NCI-H446 (cell line): ENCODE results near the gene HMGCLL1.

Source experiments
- DNase-seq, 2 experiments: peaks; one replicate each; lab custom pipeline; 2025; lab: John Stamatoyannopoulos, UW

HMGCLL1 gene

DNA sequence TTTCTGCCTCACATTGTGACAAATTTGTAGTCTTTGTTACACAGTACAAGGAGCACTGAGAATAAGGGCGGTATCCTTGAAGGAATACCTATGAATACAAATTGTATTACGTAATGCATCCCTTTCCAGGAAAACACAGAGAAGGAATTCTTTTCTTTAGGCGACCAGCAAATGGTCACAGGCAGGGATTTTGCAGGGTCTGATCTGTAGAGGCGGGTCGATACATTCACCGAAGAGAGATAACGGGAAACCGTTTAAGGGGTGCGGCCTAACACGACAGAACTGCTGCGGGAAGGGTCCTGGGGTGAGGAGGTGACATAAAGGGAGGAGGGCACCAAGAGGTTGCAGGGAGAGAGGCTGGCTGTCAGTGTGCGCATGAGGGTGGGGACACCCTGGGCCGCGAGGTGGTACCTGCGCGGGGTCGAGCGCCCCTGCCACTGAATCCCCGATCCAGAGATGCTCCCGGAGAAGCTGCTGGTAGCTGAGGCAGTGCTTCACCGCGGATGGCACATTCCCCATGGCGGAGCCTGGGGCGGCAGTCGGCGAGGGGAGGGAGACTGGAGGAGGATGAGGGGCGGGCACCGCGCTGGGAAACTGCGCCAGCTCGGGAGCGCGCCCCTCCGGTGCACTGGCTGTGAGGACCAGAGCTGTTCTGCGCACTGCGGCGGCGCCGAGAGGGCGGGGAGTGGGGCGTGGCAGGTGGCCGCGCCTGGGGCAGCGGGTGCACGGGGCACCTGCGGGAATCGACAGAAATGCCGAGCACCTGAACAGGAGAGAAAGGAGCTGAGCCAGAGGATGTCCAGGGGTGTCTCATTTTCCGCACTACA lies at the start of gene HMGCLL1:
Gene HMGCLL1, minus strand, starts transcription at position 656 of the 827 bp plus-strand sequence. Its CDS starts 137 bp downstream, at position 519.
- peak; percentile 33 to 75 for DNase-seq

DNA sequence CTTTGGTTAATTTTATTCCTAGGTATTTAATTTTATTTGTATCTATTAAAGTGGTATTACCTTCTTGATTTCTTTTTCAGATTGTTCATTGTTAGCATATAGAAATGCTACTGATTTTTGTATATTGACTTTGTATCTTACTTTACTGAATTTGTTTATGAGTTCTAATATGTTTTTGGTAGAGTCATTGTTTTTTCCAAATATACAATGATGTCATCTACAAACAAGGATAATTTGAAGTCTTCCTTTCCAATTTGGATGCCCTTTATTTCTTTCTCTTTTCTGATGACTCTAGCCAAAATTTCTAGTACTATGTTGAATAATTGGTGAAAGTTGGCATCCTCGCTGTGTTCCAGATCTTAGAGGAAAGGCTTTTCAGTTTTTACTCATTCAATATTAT lies 43.0 kb upstream of the HMGCLL1 start:
- peak in 1 of 2 experiments; percentile 8 for DNase-seq

DNA sequence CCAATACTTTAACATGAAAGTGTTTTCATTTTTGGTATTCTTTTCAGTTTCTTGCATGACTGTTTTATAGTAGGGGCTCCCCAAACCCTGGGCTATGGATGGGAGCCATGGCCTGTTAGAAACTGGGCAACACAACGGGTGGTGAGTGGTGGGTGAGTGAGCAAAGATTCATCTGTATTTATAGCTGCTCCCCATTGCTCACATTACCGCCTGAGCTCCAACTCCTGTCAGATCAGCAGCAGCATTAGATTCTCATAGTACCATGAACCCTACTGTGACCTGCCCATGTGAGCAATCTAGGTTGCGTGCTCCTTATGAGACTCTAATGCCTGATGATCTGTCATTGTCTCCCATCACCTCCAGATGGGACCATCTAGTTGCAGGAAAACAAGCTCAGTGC lies 42.3 kb upstream of the HMGCLL1 start:
- DNase-seq, result no peak

DNA sequence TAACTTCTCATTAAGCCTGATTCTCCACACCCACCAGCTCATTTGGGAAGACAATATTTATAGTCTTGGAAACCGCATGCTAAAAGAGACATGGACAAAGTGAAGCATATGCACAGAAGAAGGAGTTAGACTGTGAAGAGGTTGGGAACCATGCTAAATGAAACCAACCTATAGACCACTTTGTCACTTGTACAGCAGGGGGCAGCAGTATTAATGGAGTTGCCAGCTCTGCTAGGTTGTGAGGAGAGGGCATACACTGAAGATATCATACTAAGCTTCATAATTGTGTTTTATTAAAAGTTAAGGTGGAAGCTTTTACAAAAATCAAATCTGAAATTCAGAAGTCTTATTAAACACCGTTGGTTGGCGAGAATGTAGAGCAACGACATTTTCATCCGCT lies 38.3 kb upstream of the HMGCLL1 start:
- DNase-seq, result peak in 1 of 2 experiments; percentile 44

DNA sequence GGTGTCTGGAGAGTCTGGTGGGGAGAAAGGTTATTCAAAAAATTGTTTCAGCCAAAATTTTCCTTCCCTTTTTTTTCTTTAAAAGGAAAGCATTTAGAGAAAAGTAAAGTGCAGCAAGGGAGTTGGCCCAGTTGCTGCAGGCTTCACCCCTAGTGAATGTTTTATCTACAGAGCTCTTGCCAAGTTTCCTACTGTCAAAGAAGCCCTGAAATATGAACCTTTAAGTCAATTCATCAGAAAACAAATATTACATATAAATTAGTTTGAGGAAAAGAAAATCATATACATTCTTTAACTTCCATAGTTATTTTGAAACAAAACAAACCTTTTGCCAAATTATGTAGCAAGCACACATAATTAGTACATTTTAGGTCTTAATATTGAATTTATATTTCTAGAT lies 25.0 kb upstream of the HMGCLL1 start:
- peak in 1 of 2 experiments; percentile 26 for DNase-seq

DNA sequence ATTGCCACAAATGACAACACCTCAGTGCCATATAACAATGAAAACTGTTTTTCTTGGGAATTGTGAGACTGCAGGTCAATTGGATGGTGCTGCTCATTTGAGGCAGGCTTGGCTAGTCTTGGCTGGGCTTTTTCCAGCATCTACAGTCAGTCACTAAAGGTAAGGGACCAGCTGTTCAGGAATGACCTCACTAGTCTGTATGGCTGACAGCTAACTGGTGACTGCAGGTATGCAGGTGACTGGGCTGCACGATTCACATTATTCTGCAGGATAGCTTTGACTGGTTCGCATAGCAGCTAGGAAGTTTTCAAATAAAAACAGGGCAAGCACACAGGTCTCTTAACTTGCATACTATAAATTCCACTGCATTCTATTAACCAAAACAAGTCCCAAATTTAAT lies 22.1 kb upstream of the HMGCLL1 start:
- DNase-seq, result no peak

DNA sequence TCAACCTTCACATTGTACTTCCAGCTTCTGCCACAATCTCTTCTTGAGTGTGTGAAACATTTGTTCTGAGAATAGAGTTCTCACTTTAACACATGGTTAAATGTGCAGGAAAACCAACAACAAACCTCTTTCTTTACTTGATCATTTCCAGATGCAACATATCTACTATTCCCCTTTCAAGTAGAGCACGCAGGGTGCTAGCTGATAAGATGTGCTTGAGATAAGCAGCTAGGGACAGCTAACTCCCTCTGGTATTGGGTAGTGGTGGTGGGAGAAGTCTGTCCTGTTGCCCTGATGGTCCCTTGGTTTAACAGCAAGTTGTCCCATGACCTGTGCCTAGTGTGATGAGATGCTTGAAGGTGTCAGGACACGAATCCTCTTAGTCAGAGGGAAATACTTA lies 15.4 kb upstream of the HMGCLL1 start:
- DNase-seq, result no peak

DNA sequence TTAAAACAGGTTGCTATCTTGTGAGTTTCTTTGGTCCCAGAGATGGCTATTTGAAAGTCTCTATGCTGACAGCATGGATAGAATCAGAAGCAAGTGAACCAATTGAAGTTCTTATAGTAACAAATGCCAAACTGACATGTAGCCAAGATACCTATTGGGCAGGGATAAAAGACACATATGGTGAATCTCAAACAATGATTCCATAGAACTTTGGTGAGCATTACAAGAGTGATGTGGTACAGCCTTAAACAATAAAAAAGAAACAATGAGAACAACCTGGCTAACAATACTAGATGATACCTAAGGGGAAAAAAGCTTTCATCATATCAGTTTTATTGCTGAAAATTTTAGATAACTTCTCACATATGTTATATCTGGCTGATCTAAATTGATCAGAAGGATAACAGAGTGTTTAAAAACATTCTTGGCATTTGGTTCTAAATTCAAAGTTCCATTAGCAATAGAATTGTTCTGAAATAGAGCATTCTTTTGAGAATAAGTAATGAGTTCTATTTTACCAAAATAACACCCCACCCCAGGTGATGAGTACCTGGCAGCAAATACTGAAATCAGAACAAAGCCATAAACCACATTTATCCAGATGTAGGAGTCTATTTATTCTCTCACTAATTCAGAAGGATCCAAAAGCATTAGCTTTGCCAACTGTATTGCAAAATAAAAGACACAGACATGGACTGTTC lies 5.8 kb upstream of the HMGCLL1 start:
- peak in 1 of 2 experiments; percentile 32 for DNase-seq

DNA sequence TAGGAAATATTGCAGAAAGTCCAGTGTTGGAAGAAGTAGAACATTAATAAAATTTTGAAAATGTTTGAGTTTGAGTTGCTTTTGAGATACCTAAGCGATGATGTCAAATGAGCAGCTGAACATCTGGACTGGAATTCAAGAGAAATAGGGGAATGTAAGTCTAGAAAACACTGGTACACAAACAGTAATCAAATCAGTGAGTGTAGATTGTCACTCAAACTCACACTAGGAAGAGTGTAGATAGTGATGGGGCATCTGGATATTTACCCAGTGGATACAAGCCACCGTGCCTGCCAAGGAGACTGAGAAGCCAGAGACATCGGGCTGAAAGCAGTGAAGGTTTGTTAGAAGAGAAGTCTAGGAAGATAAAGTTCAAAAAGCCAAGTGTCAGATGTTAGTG lies 2.2 kb downstream of the HMGCLL1 start:
- no peak for DNase-seq

DNA sequence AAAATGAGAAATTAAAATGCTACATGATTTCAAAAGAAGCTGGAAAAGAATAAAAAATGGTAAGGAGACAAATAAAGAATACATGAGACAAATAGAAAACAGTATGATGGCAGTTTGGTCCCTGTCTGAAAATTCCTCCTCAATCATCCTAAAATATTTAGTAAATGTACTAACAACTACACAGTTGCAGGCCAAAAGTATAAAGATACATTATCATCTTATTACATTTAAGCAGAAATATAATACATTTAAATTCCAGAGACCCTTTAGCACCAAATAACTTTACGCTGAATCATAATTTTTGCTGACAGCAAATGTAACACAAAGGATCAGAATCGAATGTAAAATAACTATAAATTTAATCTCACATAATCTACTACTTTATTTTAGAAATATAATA lies 4.4 kb downstream of the HMGCLL1 start:
- no peak for DNase-seq

DNA sequence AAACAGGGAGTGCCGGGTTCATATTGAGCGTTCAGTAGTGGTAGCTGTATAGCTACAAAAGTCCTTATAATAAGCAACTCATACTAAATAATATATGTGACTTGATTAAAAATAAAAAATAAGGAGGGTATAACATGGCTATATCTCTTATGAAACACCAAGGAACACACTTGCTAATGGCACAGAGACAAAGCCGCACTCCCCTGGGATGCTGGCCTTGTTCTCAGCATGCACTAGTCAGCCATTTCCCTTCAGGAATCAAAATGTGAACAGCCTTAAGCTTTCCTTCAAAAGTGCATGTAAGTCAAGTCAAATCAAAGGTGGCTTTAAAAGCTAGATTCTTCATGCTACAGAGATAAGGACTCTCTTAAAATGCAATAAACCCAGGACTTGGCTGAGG lies 9.4 kb downstream of the HMGCLL1 start:
- DNase-seq, result no peak

DNA sequence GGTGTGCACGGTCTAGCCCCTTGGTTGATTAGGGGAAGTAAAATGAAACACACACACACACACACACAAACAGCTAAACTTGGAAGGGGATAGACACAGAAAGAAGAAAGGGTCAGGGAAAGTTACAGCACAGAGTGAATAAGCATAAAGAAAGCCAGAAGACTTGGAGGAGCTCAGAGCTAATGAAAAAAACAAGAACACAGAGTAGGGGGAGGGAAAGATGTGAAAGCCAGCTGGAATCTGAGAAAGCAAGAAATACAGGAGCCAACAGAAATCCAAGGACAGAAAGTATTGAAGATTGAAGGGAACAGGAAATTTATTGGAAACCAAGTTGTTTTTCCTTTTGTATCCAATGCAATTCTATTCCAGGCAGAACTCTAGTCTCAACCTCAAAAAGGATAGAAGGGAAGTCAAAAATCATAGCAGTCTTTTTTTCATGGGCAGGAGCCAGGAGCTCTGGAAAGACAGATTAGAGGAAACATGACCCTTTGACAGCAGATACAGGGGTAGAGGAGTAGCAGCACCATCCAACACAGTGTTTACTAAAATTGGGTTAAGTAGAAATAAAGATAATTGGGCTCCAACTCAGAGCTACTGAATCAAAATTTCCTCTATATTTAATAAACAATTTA lies 10.1 kb downstream of the HMGCLL1 start:
- peak in 1 of 2 experiments; percentile 24 for DNase-seq

DNA sequence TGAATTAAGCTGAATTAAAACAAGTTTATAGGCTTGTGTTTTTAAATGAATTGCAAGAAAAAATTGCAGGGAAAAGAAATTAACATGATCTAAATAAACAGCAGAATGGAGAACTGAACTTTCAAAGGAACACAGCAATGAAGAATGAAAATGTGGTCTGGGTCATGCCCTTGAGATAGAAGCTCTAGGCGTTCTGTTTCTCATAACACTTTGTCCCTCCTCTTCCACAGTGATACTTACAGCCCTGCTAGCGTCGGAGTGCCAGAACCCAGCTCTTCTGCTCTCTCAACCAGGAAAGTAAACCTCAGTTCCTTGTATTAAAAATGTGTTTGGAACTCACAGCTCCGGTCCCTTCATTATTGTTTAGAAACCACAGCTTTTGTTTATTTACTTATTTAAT lies 11.4 kb downstream of the HMGCLL1 start:
- DNase-seq, result no peak

DNA sequence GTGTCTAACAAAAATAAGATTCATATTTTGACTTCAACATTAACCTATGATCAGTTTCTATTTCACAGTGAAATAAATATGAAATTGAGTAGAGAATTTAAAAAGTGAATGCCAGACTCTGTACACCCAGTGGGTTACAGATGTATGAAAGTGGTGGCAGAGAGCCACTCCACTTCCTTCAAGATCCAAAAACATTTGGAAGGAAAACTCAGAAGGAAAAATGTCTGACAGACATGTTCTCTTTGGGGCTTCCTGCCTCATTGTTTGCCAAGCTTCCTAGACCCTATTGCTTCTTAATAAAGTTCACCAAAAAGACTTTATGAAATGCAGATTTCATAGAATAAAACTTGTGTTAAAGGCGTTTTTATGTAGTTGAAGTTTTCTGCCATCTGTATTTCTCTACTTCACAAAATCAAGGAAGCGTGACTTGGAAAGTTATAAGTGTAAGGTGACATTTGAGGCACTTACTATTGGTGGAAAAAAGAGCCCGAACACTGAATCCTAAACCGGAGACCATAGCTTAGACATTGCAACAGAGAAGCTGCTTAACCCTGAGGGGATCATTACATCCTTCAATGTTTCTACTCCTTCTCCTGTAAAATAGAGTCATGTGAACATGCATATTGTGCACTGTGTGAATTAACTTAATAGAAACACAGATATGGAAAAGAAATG lies 12.8 kb downstream of the HMGCLL1 start:
- no peak for DNase-seq

DNA sequence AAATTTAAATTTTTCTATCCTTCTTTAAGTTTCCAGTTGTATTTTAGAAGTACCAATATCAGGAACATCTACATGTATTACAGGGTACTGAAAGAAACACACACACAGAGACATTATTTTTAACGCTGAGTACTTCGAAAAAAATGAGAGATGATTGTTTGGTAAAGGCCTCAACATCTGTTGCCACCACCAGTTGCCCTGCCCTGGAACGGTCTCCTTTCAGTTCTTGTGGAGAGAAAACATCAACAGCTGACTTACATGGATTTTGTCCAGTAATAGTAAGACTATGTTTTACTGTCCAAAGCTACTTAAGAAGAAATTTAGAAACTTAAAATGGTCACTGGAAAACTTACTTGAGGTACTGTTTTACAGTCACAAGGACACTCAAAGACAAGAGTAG lies 16.7 kb downstream of the HMGCLL1 start:
- peak in 1 of 2 experiments; percentile 8 for DNase-seq

DNA sequence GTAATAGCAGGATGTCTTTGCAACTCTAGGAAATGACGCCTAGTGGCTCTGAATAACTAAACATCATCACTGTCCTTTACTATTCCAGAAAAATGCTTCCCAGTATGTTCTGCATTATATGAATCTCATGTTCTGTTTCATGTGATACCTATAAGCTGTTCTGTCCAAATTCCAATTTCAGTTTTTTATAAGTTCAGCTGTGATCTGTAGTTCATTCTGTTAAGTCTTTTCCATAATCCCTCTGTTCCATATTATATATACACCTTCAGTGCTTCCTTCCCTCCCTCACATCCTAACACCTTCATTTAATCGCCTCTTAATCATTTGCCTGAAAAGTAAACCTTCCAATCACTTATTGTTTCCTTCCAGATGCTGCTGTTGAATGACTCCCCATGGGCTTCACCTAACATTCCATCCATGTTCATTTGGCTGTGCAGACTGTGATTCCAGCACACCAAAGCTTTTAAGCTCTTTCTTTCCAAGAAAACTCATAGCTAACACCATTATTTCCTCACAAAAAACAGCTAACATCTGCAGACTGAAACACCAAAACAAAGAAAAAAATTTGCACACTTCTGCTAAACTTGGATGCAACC lies 18.6 kb downstream of the HMGCLL1 start:
- DNase-seq, result no peak

DNA sequence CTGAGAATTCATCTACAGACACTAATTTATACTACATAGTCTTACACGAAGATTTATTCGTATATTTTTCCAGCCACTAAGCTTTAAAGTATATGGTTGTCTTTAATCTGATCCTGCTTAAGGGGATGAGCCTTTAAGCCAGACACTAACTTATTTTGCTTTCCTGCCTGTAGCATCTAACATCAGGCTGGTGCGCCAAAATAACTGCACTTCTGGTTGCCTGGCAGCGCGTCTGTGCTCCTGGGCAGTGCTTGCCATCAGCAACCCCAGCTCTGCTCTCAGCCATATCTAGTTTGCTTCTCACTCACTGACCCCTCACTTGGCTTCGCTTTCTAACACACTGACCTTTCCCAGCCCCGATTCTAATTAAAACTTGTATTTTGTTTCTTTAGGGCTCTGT lies 21.8 kb downstream of the HMGCLL1 start:
- DNase-seq, result no peak

DNA sequence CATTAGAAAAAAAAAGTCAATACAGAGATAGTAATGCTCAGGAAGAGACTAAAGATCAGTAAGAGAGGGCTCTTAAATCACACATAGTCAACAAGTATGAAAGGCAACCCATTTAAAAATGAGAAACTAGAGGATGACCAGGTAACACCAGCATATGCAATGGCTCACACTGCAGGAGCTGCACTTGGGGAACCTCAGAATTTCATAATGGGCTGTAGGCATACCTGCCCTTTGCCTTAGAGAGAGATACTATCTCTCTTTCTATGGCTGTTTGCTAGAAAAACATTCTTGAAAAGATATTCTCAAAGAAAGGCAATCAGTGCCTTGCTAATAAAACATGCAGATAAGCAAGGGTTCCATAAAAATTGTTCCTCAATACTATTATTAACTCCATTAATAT lies 33.2 kb downstream of the HMGCLL1 start:
- no peak for DNase-seq

DNA sequence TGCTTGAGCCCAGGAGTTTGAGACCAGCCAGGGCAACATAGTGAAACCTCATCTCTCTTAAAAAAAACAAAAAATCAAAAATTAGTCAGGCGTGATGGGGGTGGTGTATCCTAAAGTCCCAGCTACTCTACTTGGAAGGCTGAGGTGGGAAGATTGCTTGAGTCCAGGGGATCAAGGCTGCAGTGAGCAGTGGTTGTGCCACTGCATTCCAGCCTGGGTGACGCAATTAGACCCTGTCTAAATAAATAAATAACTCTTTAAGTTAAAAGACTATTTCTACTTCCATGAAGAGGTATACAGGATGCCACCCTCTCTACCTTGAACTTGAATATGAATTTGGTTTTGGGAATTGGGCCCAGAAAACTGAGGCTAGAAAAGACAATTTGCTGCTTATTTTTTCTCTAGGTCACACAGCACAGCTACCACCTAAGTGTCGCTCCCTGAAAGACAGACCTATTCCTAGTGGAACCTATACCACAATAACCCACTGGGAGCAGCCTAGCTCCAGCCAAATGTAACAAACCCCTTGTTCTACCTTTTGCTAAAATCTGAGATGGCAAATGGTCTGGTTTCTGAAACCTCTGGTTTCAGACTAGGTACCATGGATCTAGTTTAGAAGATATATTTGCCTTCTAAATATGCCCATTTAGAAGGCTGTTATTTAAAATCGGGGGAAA lies 35.2 kb downstream of the HMGCLL1 start:
- peak in 1 of 2 experiments; percentile 3 for DNase-seq

DNA sequence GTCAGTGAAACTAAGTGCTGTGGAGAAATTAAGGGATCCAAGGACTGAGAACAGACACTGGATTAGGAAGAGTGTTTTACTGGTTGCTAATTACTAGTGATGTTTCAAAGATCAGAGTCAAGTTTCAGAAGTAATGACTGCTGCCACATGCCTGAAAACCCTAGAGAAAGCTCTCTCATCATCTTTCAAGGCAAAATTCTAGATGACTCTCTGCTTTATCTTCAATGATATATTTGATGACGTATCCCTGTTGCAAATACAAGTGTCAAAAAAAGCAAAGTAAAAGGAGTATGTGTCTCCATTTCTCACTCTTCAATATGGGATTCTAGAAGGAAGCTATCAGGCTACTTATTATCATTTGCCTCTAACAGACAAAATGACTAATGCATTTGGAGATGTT lies 38.0 kb downstream of the HMGCLL1 start:
- no peak for DNase-seq

DNA sequence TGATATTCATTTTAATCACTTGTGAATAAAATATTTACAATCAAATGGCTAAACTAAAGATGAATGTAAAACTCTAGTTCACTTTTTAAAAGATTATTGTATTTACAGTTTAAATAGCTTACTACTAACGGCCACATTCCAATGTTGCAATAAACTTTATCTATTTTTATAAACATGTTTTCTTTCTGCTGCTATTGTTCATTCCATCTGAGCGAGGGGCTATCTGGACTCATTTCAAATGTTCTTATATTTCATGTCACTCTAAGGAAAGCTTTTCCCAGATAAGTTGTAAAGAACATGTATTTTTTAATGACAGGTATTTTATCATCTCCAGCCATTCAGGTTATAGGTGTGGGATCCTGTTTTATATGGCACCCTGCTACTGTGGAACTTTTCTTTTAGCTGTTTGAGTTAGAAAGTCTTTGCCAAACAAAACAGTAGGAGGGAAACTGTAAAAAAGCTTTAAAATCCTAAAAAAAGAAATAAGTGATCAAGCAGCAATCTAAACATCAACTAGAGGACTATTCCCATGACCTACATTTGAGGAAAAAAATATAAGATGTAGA lies 42.5 kb downstream of the HMGCLL1 start:
- DNase-seq, result no peak
